ENCODE data around the gene MAP2K4. TPM values are rescaled to one million over a fixed set of nuclear protein-coding genes. Genes with fewer than 3 reads are reported as not detected.

The MAP2K4 gene
- total and polyA plus RNA-seq, 2 donors (not counting 1 experiment from before 2014, with no cell fraction given) = 6.2 to 44.8 TPM

- intact Hi-C loops (cut with micrococcal nuclease) = no loop called here
- Histone ChIP-seq H3K36me3 (replicated peaks in 1 of 2; ENCODE audit: control extremely low read depth in 1 of 2, control insufficient read depth in 1 of 2, extremely low read depth in 1 of 2, insufficient read depth in 2 of 2, low read length in 1 of 2) (no peaks in the 10 kb centered on the region), H3K27ac (ENCODE audit: low read length in 2 of 2) (no peak overlapping the region), H3K9ac (ENCODE audit: low read length) (no peak overlapping the region), H3K4me3 (ENCODE audit: control extremely low read depth in 1 of 5, extremely low read depth in 1 of 5, insufficient read depth in 1 of 5, low read depth in 2 of 5, low read length in 4 of 5) (no peak overlapping the region), H3K9me3 (ENCODE audit: control extremely low read depth in 1 of 3, control insufficient read depth in 2 of 3, insufficient read depth in 1 of 3, low read length in 2 of 3) (no peaks in the 10 kb centered on the region), H3K4me1 (ENCODE audit: control insufficient read depth in 2 of 2, insufficient read depth in 2 of 2, low read length in 2 of 2) (peaks cover 14 to 15% of the 10 kb centered on the region in 2 donors), H3K79me2 (ENCODE audit: control insufficient read depth, insufficient read depth, low read length) (peaks cover 85% of the 10 kb centered on the region), H3K27me3 (replicated peaks in 1 of 4; ENCODE audit: control extremely low read depth in 1 of 4, control insufficient read depth in 3 of 4, insufficient read depth in 4 of 4, low read length in 3 of 4) (peaks cover 0 to 2% (median 0%) of the 10 kb centered on the region in 4 experiments), H3K4me2 (replicated peaks; ENCODE audit: low read depth, low read length, poor library complexity, severe bottlenecking) (no peak overlapping the region), H2AFZ (ENCODE audit: insufficient read depth, low read depth, low read length, poor library complexity, severe bottlenecking) (no peak overlapping the region), H4K20me1 (ENCODE audit: control insufficient read depth, insufficient read depth, low read length, poor library complexity, severe bottlenecking) (peaks cover 66% of the 10 kb centered on the region)
- CTCF ChIA-PET = no interaction called here
- no peak for ATAC-seq (ENCODE audit: low read depth)
- POLR2A ChIA-PET = no interaction called here
- no peaks in the 10 kb centered on the region for H3K27me3 Mint-ChIP-seq
- H3K27ac Mint-ChIP-seq = no peak overlapping the region
- H3K4me1 Mint-ChIP-seq = peaks cover 55% of the 10 kb centered on the region
- DNase-seq = no peak
- no CpG with 5 or more reads among the region's 1 CpG for WGBS (ENCODE audit: insufficient coverage)
- TF ChIP-seq EZH2 (IDR thresholded peaks at IDR 0.05; ENCODE audit: borderline replicate concordance, insufficient read depth, low read depth, low read length, poor library complexity, severe bottlenecking) (no peak), CTCF (IDR thresholded peaks at IDR 0.05) (no peak)
- no peak overlapping the region for H3K4me3 Mint-ChIP-seq
- H3K9me3 Mint-ChIP-seq (ENCODE audit: insufficient read depth) = no peaks in the 10 kb centered on the region
Measured at GRCh38 chr17:12024327-12024726, 3.6 kb downstream of the MAP2K4 start.

GRCh38 chr17:12027658-12028057 lies 7.0 kb downstream of the MAP2K4 start:
- POLR2A ChIA-PET = no interaction called here

More at GRCh38 chr17:12027658-12028057, 7.0 kb downstream of the MAP2K4 start:
- no peak overlapping the region for H3K9ac ChIP-seq (ENCODE audit: low read length)
- CTCF ChIA-PET = no interaction called here
- Mint-ChIP-seq H3K27ac (no peak overlapping the region), H3K27me3 (no peaks in the 10 kb centered on the region), H3K4me3 (no peak overlapping the region), H3K9me3 (ENCODE audit: insufficient read depth) (no peaks in the 10 kb centered on the region), H3K4me1 (peaks cover 56% of the 10 kb centered on the region)
- no peak overlapping the region for H3K4me3 ChIP-seq (ENCODE audit: control extremely low read depth in 1 of 5, extremely low read depth in 1 of 5, insufficient read depth in 1 of 5, low read depth in 2 of 5, low read length in 4 of 5)
- peaks cover 62% of the 10 kb centered on the region for H4K20me1 ChIP-seq (ENCODE audit: control insufficient read depth, insufficient read depth, low read length, poor library complexity, severe bottlenecking)
- H3K36me3 ChIP-seq (replicated peaks in 1 of 2; ENCODE audit: control extremely low read depth in 1 of 2, control insufficient read depth in 1 of 2, extremely low read depth in 1 of 2, insufficient read depth in 2 of 2, low read length in 1 of 2) = no peaks in the 10 kb centered on the region
- H3K4me2 ChIP-seq (replicated peaks; ENCODE audit: low read depth, low read length, poor library complexity, severe bottlenecking) = no peak overlapping the region
- no CpG with 5 or more reads among the region's 1 CpG for WGBS (ENCODE audit: insufficient coverage)
- intact Hi-C loops (cut with micrococcal nuclease) = no loop called here
- peaks cover 90% of the 10 kb centered on the region for H3K79me2 ChIP-seq (ENCODE audit: control insufficient read depth, insufficient read depth, low read length)
- no peak overlapping the region for H3K27ac ChIP-seq (ENCODE audit: low read length in 2 of 2)
- H3K4me1 ChIP-seq (ENCODE audit: control insufficient read depth in 2 of 2, insufficient read depth in 2 of 2, low read length in 2 of 2) = peaks cover 0 to 5% of the 10 kb centered on the region in 2 donors
- no peaks in the 10 kb centered on the region for H3K27me3 ChIP-seq (replicated peaks in 1 of 4; ENCODE audit: control extremely low read depth in 1 of 4, control insufficient read depth in 3 of 4, insufficient read depth in 4 of 4, low read length in 3 of 4)
- DNase-seq = no peak
- no peak for ATAC-seq (ENCODE audit: low read depth)
- H3K9me3 ChIP-seq (ENCODE audit: control extremely low read depth in 1 of 3, control insufficient read depth in 2 of 3, insufficient read depth in 1 of 3, low read length in 2 of 3) = no peaks in the 10 kb centered on the region
- H2AFZ ChIP-seq (ENCODE audit: insufficient read depth, low read depth, low read length, poor library complexity, severe bottlenecking) = no peak overlapping the region
- TF ChIP-seq CTCF (IDR thresholded peaks at IDR 0.05) (no peak), EZH2 (IDR thresholded peaks at IDR 0.05; ENCODE audit: borderline replicate concordance, insufficient read depth, low read depth, low read length, poor library complexity, severe bottlenecking) (no peak)

Measured in B cell (primary cell).